GM19238 (cell line): ENCODE results near the gene HMOX1.

ENCODE experiments used
- DNase-seq: peaks from one replicate; pipeline ENCODE4 v3.0.0; 2011; ENCODE audit warnings: low spot score; ENCODE audit not compliant: insufficient read length

HMOX1 gene

GRCh38 chr22:35406443-35406842 is 25.5 kb downstream of the HMOX1 start:
- no peak for DNase-seq

DNA sequence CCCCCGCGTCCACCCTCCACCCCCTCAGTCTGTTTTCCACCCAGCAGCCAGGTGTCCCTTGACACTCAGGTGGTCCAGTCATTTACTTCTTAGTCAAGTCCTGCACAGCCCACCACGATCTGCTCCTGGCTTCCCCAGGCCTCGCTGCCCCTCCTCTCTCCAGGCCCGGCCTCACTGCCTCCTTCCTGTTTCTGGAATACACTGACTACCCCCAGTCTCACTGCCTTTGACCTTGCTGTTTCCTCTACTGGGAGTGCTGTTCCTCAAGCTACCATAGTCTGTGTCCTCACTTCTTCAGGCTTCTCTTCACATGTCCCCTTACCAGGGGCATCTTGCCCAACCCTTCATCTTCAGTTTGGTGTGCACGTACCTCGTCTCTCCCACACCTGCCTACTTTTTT is 26.5 kb downstream of the HMOX1 start:
- no peak for DNase-seq

- peak; percentile 70 for DNase-seq
Observed at GRCh38 chr22:35409783-35410662, 29.1 kb downstream of the HMOX1 start.

- no peak for DNase-seq
Observed at GRCh38 chr22:35410663-35411034, 29.8 kb downstream of the HMOX1 start.

GRCh38 chr22:35411102-35411501 is 30.2 kb downstream of the HMOX1 start:
- peak; percentile 49 for DNase-seq

DNA sequence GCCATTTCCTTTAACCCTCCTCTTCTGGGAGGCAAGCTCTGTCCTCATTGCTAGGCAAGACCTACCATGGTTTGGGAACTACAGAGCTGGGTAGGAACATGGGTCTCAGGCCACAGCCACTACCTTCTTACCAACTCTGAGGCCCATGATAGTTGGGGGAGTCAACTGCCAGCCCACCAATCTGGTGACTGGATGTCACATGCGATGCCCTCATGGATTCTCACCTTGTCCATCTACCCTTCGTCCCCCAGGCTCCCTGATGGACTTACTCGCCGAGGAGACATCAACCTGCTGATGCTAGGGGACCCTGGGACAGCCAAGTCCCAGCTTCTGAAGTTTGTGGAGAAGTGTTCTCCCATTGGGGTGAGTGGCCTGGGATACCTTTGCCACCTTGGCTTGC is 32.7 kb downstream of the HMOX1 start:
- no peak for DNase-seq

DNA sequence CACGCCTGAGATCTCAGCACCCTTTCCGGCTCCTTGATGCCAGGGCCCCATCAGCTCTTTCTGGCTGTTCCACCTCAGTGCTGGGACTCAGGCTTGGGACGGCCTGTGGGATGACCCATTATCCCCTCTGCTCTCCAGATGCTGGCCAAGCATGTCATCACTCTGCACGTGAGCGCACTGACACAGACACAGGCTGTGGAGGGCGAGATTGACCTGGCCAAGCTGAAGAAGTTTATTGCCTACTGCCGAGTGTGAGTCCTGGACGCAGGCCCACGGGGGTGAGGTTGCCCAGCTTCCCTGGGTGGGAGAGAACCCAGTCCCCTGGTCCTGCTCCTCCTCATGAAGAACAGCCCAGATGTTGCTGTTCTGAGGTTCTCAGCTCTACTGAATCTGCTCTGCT is 36.7 kb downstream of the HMOX1 start:
- DNase-seq: no peak

- no peak for DNase-seq
Observed at GRCh38 chr22:35418088-35418487, 37.2 kb downstream of the HMOX1 start.

- no peak for DNase-seq
Observed at GRCh38 chr22:35418731-35419130, 37.8 kb downstream of the HMOX1 start.

- no peak for DNase-seq
Observed at GRCh38 chr22:35419756-35420155, 38.9 kb downstream of the HMOX1 start.

DNA sequence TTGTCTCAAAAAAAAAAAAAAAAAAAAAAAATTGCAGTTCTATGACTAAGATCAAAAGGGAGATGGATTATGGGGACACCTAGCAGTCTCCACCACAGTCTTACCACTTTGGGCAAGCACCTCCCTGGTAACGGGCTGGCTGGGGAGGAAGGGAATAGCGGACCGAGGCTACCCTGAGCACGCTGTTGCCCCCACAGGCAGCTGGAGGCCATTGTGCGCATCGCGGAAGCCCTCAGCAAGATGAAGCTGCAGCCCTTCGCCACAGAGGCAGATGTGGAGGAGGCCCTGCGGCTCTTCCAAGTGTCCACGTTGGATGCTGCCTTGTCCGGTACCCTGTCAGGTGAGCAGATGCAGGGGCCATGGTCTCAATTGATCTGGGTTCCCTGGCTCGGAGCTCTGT is 40.2 kb downstream of the HMOX1 start:
- DNase-seq: no peak

- no peak for DNase-seq
Observed at GRCh38 chr22:35422145-35422544, 41.2 kb downstream of the HMOX1 start.

DNA sequence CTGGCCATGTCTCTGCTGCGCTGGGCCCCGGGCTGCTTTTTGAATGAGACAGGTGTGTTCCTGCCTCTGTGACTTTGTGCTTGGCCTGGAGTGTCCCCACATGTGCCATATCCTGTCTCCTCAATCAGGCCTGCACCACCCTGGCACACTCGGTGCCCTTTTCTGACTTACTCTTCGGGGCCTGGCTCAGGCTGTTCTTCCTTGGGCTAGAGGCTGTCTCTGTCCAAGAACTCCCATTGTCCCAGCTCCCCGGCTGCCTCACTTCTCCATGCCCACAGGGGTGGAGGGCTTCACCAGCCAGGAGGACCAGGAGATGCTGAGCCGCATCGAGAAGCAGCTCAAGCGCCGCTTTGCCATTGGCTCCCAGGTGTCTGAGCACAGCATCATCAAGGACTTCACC is 42.0 kb downstream of the HMOX1 start:
- no peak for DNase-seq

DNA sequence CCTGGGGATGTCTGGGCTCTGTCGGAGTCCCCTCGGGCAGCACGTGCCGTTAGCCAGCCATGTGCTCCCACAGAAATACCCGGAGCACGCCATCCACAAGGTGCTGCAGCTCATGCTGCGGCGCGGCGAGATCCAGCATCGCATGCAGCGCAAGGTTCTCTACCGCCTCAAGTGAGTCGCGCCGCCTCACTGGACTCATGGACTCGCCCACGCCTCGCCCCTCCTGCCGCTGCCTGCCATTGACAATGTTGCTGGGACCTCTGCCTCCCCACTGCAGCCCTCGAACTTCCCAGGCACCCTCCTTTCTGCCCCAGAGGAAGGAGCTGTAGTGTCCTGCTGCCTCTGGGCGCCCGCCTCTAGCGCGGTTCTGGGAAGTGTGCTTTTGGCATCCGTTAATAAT is 43.2 kb downstream of the HMOX1 start:
- no peak for DNase-seq

- no peak for DNase-seq
Observed at GRCh38 chr22:35424761-35425160, 43.9 kb downstream of the HMOX1 start.

GRCh38 chr22:35425546-35425945 is 44.6 kb downstream of the HMOX1 start:
- no peak for DNase-seq

GRCh38 chr22:35425971-35426800 is 45.3 kb downstream of the HMOX1 start:
- no peak for DNase-seq

GRCh38 chr22:35426801-35427140 is 45.9 kb downstream of the HMOX1 start:
- no peak for DNase-seq

DNA sequence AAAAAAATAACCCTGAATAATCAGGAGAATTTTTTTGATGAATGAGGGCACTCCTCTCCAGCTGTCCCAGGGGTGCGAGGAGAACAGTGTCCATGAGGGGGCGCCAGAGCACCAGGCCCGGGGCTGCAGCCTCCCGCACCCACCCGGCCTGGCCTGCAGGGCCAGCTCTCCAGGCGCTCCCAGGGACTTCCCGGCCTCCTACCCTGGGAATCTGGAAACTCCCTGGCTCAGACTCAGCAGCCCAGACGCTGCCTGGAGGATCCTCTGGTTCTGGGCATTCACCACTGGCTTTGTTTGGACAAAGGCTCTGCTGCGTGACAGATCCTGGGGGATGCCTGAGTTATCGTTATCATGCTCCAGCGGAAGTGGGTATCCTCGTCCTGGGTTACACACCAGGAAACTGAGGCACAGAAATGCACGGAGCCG is 50.0 kb downstream of the HMOX1 start:
- peak; percentile 44 for DNase-seq

DNA sequence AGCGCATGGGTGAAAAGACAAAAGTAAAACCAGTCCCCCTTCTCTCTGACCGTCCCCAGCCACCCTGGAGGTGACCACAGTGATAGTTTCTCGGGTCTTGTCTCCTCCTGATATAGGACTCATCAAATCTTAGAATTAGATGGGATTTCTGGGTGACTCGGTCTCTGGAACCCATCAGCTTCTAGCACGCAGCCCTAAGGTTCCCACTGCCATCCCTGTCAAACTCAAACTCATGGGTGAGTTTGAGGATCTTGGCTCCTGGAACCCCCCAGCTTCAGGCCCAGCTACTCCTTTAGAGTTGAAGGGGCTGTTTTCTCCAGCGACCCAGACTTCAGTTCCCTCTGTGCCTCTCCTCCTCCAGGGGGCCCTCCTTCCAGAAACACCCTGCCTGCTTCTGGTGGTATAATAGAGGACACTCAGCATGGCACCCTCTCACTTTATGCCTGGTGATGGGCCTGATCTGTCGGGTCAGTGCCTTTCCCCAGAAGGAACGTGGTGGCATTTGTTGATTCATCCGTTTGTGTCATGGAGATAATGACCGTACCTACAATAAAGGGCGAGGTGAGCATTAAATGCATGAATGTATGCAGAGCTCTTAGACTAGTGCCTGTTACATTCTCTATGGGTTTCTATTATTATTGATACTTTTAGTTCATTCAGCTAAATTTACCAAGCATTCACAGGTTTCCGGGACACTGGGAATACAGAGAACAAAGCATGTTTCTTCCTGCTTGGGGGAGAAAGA is 50.8 kb downstream of the HMOX1 start:
- DNase-seq: no peak

DNA sequence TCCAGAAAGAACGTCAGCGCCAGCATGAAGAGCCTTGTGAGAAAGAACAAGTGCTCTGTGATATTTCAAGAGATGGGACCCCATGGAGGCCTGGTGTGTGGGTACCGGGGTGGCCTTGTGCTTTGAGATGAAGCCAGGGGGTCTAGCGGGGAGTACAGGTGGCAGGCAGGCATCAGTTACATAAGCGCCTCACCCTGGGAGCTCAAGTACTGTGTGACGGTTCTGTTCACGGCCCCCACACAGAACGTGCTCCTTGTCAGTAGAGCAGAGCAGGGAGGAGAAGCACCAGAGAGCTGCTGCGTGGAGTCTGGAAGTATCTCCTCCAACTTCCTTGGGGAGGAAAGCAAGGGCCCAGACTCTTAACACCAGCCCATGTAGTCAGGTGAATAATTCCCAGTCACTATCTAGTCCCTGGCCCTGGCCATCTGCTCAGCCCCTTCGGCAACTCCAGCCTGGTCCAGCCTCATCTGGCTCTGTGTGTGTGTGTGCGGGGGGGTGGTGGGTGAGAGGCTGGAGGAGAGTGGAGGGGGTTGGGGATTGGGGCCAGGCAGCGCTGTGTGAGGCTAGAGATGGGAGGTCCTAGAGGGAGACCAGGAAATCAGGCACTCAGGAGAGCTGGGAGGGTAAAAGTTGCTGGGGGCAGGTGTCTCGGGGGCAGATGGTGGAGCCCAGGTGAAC is 51.5 kb downstream of the HMOX1 start:
- DNase-seq: no peak
